CD14-positive monocyte (primary cell): ENCODE measurements around the gene EIF4E1B. TPM values are rescaled to one million over a fixed set of nuclear protein-coding genes. Genes with fewer than 3 reads are reported as not detected.
A peak's percentile ranks its signal among the peaks of the same experiment; 100 is the strongest.

Experiments used
- DNase-seq, 3 donors: peaks; one replicate each; pipeline ENCODE4 v3.0.0-alpha.2; 2011 to 2022
- H2AFZ ChIP-seq: 2 replicates; pipeline ENCODE4 v1.6.0; 2012; ENCODE audit warnings: mild to moderate bottlenecking, low read depth, low read length, inconsistent platforms; ENCODE audit not compliant: insufficient read depth, poor library complexity, severe bottlenecking
- H3K27ac ChIP-seq, 2 donors: 1 replicate in 1 of 2; 2 replicates in 1 of 2; pipeline ENCODE4 v1.5.1; 2012 to 2013; ENCODE audit warnings: low read length in 2 of 2, control low read depth in 1 of 2, inconsistent platforms in 1 of 2, low read depth in 1 of 2, mild to moderate bottlenecking in 1 of 2
- H3K27me3 ChIP-seq, 2 donors: one replicate each; pipeline versions ENCODE4 v1.6.0 to v1.6.1; 2011 to 2013; ENCODE audit warnings: low read length in 2 of 2; ENCODE audit not compliant: control insufficient read depth in 2 of 2, insufficient read depth in 2 of 2
- H3K36me3 ChIP-seq, 2 donors: replicated peaks in 1 of 2; 1 replicate in 1 of 2; 2 replicates in 1 of 2; pipeline versions ENCODE4 v1.5.1 to v1.6.1; 2012 to 2013; ENCODE audit warnings: low read length in 2 of 2, control low read depth in 1 of 2, inconsistent platforms in 1 of 2, mild to moderate bottlenecking in 1 of 2; ENCODE audit not compliant: insufficient read depth in 2 of 2, control insufficient read depth in 1 of 2
- H3K4me1 ChIP-seq, 2 donors: 1 replicate in 1 of 2; 2 replicates in 1 of 2; pipeline versions ENCODE4 v1.5.1 to v1.6.1; 2012 to 2013; ENCODE audit warnings: low read length in 2 of 2, control low read depth in 1 of 2, inconsistent platforms in 1 of 2, mild to moderate bottlenecking in 1 of 2, moderate library complexity in 1 of 2; ENCODE audit not compliant: insufficient read depth in 2 of 2, control insufficient read depth in 1 of 2
- H3K4me2 ChIP-seq: replicated peaks from 2 replicates; pipeline ENCODE3; 2012; ENCODE audit warnings: low read length, moderate library complexity, mild to moderate bottlenecking; ENCODE audit not compliant: poor library complexity, severe bottlenecking; ENCODE audit errors: extremely low read depth
- H3K4me3 ChIP-seq, 3 experiments: fragments of 200-600 bp in 1 of 3; sonication (generic) in 1 of 3; replicated peaks in 1 of 3; 1 replicate in 2 of 3; 2 replicates in 1 of 3; pipeline ENCODE4 v1.5.1; 2011 to 2013; ENCODE audit warnings: low read length in 3 of 3, mild to moderate bottlenecking in 3 of 3, control low read depth in 2 of 3, low read depth in 2 of 3, inconsistent platforms in 1 of 3, moderate library complexity in 1 of 3
- H3K79me2 ChIP-seq: 2 replicates; pipeline ENCODE4 v1.6.0; 2012; ENCODE audit warnings: mild to moderate bottlenecking, control low read depth, inconsistent platforms, low read length, moderate library complexity; ENCODE audit not compliant: insufficient read depth
- H3K9ac ChIP-seq: 2 replicates; pipeline ENCODE4 v1.6.0; 2017; ENCODE audit warnings: low read length, mild to moderate bottlenecking; ENCODE audit not compliant: insufficient read depth, poor library complexity, severe bottlenecking
- H3K9me3 ChIP-seq, 2 donors: replicated peaks in 1 of 2; 1 replicate in 1 of 2; 2 replicates in 1 of 2; pipeline versions ENCODE4 v1.5.1 to v1.6.1; 2012 to 2013; ENCODE audit warnings: low read length in 2 of 2, control low read depth in 1 of 2; ENCODE audit not compliant: control insufficient read depth in 1 of 2, insufficient read depth in 1 of 2
- H4K20me1 ChIP-seq: 2 replicates; pipeline ENCODE4 v1.6.0; 2012; ENCODE audit warnings: mild to moderate bottlenecking, low read length, control low read depth, moderate library complexity; ENCODE audit not compliant: insufficient read depth
- H3K27ac Mint-ChIP-seq, 7 donors: one replicate each; pipeline ENCODE4 v1.8.0; 2020; ENCODE audit warnings: mild to moderate bottlenecking in 7 of 7, mixed read lengths in 7 of 7, moderate library complexity in 6 of 7, inconsistent platforms in 2 of 7
- H3K27me3 Mint-ChIP-seq, 3 donors: one replicate each; pipeline ENCODE4 v1.8.0; 2021 to 2022; ENCODE audit warnings: low read depth in 3 of 3, mild to moderate bottlenecking in 3 of 3, mixed read lengths in 3 of 3, moderate library complexity in 3 of 3, inconsistent platforms in 1 of 3
- H3K36me3 Mint-ChIP-seq, 2 donors: one replicate each; pipeline ENCODE4 v1.8.0; 2020; ENCODE audit warnings: mixed read lengths in 2 of 2, inconsistent platforms in 1 of 2, mild to moderate bottlenecking in 1 of 2
- H3K4me1 Mint-ChIP-seq: one replicate; pipeline ENCODE4 v1.8.0; 2020; ENCODE audit warnings: mild to moderate bottlenecking, mixed read lengths
- H3K4me3 Mint-ChIP-seq, 2 donors: one replicate each; pipeline ENCODE4 v1.8.0; 2020; ENCODE audit warnings: mild to moderate bottlenecking in 2 of 2, mixed read lengths in 2 of 2, moderate library complexity in 1 of 2
- H3K9me3 Mint-ChIP-seq, 7 donors: one replicate each; pipeline ENCODE4 v1.8.0; 2020 to 2022; ENCODE audit warnings: mixed read lengths in 7 of 7, mild to moderate bottlenecking in 6 of 7, moderate library complexity in 6 of 7, inconsistent platforms in 2 of 7
- WGBS: methylation state at CpG from one replicate; pipeline ENCODE4 v1.1.5; 2013; ENCODE audit warnings: missing lambda C conversion rate; ENCODE audit not compliant: insufficient coverage; 5-methylcytosine and 5-hydroxymethylcytosine counted together
- intact Hi-C, 2 donors: fragments of 100-400 bp; cut with micrococcal nuclease; formaldehyde crosslinking; loops; one replicate each; pipeline versions ENCODE4 v1.15.0 to v1.15.1; 2023
- polyA minus RNA-seq: library from RNA; depleted of rRNA, polyadenylated mRNA; stranded (reverse); fragments of >200 nt; gene quantifications from 2 replicates; pipeline ENCODE4 v1.2.3, GENCODE V29; 2012
- polyA plus RNA-seq, 3 donors: library from polyadenylated mRNA; depleted of rRNA in 1 of 3; unstranded in 2 of 3; stranded (reverse) in 1 of 3; fragments of 300-500 nt in 2 of 3; fragments of >200 nt in 1 of 3; fragmentation: Illumina TruSeq in 2 of 3; gene quantifications; 1 replicate in 2 of 3; 2 replicates in 1 of 3; pipeline ENCODE4 v1.2.3, GENCODE V29; 2012 to 2021
- total RNA-seq, 12 experiments: library from RNA in 1 of 12; stranded (reverse) in 1 of 12; fragments of 120-200 nt in 1 of 12; gene quantifications; one replicate each; pipeline ENCODE4 v1.2.4 and lab custom pipeline; 2013 to 2026; ENCODE audit warnings: mixed read lengths in 6 of 12, inconsistent platforms in 1 of 12
- TF ChIP-seq, protein P1 (sequence below): fragments of 200-600 bp; IDR thresholded peaks from one replicate; pipeline ENCODE4 v1.8.0; 2022; ENCODE audit warnings: antibody characterized with exemption, mild to moderate bottlenecking

The EIF4E1B gene, protein sequence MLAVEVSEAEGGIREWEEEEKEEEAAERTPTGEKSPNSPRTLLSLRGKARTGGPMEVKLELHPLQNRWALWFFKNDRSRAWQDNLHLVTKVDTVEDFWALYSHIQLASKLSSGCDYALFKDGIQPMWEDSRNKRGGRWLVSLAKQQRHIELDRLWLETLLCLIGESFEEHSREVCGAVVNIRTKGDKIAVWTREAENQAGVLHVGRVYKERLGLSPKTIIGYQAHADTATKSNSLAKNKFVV
- total RNA-seq (2013), result not detected
- not detected for polyA plus RNA-seq
- under 0.01 TPM in 1 of 2 replicates, not detected in the other for polyA minus RNA-seq
- total RNA-seq (lab: John Stamatoyannopoulos, UW), result 0 to 0.90 (median 0) reads per million in 11 experiments

DNA sequence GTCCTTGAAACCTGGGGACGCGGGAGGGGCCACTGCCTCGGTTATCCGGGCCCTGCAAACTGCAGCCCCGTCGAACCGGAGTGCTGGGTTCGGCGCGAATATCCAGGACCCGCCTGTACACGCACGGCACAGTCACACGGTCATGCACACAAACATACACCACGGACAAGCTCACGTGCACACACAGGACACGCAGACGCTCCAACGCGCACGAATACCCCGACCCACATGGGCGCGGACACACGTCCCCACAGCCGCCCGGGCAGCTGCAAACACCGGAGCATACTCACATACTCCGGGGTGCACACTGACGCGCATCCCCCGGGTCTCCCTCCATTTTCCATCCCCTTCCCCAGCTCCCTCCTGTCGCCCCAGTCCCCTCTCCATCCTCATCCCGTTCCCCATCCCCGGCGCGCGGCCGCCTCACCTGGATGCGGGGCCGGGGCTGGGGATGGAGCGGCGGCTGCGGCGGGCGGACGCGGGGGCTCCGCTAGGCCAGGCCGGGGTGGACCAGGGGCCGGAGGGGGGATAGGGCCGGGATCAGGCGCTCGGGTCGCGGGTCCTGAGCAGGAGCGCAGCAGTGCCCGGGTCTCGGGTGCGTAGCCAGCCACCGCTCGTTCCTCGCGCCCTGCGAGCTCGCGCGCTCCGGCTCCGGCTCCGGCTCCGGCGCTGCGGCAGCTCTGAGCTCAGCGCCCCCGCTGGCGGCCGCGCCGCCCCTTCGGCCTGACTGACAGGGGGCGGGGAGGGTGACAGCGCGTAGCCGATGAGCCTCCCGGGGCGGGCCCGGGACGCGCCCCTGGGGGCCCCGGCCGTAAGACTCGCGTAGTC lies at the start of gene EIF4E1B, which contains the start of gene SNCB:
Gene EIF4E1B, plus strand, starts transcription at position 823 of the 828 bp plus-strand sequence. CDS start 12,113 bp downstream, outside the sequence.
Gene SNCB, minus strand, starts transcription at position 682 of the 828 bp plus-strand sequence. CDS start 880 bp downstream, outside the sequence.
- Mint-ChIP-seq H3K4me3 (peak within 1 kb of the TSS in 1 of 2 donors; percentile 89), H3K36me3 (peaks cover 0 to 4% of the 10 kb centered on the region in 2 donors), H3K4me1 (peaks cover 11% of the 10 kb centered on the region), H3K9me3 (peaks cover 0 to 11% (median 4%) of the 10 kb centered on the region in 7 donors), H3K27me3 (peaks cover 72 to 86% (median 81%) of the 10 kb centered on the region in 3 donors), H3K27ac (no peak within 1 kb of the TSS)
- peaks cover 41 to 89% of the 10 kb centered on the region in 2 donors for H3K27me3 ChIP-seq
- intact Hi-C loops, result no loop called here
- H3K4me2 ChIP-seq, result no peak within 1 kb of the TSS
- no peak for DNase-seq
- H2AFZ ChIP-seq, result no peak within 1 kb of the TSS
- no peak within 1 kb of the TSS for H3K9ac ChIP-seq
- no peaks in the 10 kb centered on the region for H4K20me1 ChIP-seq
- no peaks in the 10 kb centered on the region for H3K36me3 ChIP-seq
- no peak within 1 kb of the TSS for H3K27ac ChIP-seq
- TF ChIP-seq, protein P1, sequence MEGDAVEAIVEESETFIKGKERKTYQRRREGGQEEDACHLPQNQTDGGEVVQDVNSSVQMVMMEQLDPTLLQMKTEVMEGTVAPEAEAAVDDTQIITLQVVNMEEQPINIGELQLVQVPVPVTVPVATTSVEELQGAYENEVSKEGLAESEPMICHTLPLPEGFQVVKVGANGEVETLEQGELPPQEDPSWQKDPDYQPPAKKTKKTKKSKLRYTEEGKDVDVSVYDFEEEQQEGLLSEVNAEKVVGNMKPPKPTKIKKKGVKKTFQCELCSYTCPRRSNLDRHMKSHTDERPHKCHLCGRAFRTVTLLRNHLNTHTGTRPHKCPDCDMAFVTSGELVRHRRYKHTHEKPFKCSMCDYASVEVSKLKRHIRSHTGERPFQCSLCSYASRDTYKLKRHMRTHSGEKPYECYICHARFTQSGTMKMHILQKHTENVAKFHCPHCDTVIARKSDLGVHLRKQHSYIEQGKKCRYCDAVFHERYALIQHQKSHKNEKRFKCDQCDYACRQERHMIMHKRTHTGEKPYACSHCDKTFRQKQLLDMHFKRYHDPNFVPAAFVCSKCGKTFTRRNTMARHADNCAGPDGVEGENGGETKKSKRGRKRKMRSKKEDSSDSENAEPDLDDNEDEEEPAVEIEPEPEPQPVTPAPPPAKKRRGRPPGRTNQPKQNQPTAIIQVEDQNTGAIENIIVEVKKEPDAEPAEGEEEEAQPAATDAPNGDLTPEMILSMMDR, result no peak
- H3K79me2 ChIP-seq, result no peaks in the 10 kb centered on the region
- peaks cover 0 to 5% of the 10 kb centered on the region in 2 donors for H3K4me1 ChIP-seq
- no peak within 1 kb of the TSS for H3K4me3 ChIP-seq
- H3K9me3 ChIP-seq, result peaks cover 0 to 9% of the 10 kb centered on the region in 2 donors
- under 1% methylated on average over 84 of the region's 94 CpGs for WGBS

DNA sequence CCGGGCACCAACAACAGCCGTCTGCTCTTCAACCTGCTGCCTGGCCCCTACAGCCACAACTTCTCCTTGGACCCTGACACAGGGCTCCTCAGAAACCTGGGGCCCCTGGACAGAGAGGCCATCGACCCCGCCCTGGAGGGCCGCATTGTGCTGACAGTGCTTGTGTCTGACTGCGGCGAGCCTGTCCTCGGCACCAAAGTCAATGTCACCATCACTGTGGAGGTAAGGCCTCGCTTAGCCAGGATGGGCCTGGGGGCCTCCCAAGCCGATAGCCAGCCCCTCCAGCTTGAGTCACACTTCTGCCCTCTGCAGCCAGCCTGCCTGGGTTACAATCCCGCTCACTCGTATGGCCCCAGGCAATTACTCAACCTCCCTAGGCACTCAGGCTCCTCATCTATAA lies 49.1 kb upstream of the EIF4E1B start:
- no peak overlapping the region for H3K4me2 ChIP-seq
- H3K4me3 ChIP-seq, result no peak overlapping the region
- H3K9ac ChIP-seq, result no peak overlapping the region
- no peak overlapping the region for H3K4me3 Mint-ChIP-seq
- TF ChIP-seq, protein P1, result no peak
- no peaks in the 10 kb centered on the region for H3K27me3 ChIP-seq
- no peaks in the 10 kb centered on the region for H3K36me3 Mint-ChIP-seq
- no peaks in the 10 kb centered on the region for H4K20me1 ChIP-seq
- H3K27me3 Mint-ChIP-seq, result peaks cover 0 to 4% (median 1%) of the 10 kb centered on the region in 3 donors
- H3K9me3 Mint-ChIP-seq, result peaks cover 7 to 32% (median 29%) of the 10 kb centered on the region in 7 donors
- DNase-seq, result no peak
- WGBS, result 96% methylated on average over 5 of the region's 12 CpGs
- peaks cover 27 to 32% of the 10 kb centered on the region in 2 donors for H3K9me3 ChIP-seq
- no peaks in the 10 kb centered on the region for H3K4me1 Mint-ChIP-seq
- no peaks in the 10 kb centered on the region for H3K4me1 ChIP-seq
- H3K27ac ChIP-seq, result no peak overlapping the region
- no peaks in the 10 kb centered on the region for H3K36me3 ChIP-seq
- H2AFZ ChIP-seq, result no peak overlapping the region
- H3K79me2 ChIP-seq, result no peaks in the 10 kb centered on the region
- no peak overlapping the region for H3K27ac Mint-ChIP-seq
- intact Hi-C loops, result no loop called here
